ENCODE measurements around the gene RCBTB2.

The RCBTB2 gene

GRCh38 chr13:48562296-48563066 lies 29.6 kb upstream of the RCBTB2 start:
- no peaks in the 10 kb centered on the region for H3K27me3 ChIP-seq (ENCODE audit: control insufficient read depth in 1 of 2, insufficient read depth in 2 of 2, low read length in 2 of 2)
- no peaks in the 10 kb centered on the region for H3K4me1 ChIP-seq (ENCODE audit: control insufficient read depth, insufficient read depth, low read length)
- no peaks in the 10 kb centered on the region for H3K36me3 ChIP-seq (ENCODE audit: control insufficient read depth in 2 of 2, insufficient read depth in 2 of 2, low read length in 2 of 2)
- no peak overlapping the region for H3K27ac ChIP-seq (ENCODE audit: low read length)
- no peak overlapping the region for H3K9ac ChIP-seq (ENCODE audit: low read length in 2 of 2)
- no peaks in the 10 kb centered on the region for H3K9me3 ChIP-seq (ENCODE audit: control insufficient read depth in 2 of 2, low read length in 2 of 2)
- no peak overlapping the region for H3K4me3 ChIP-seq (ENCODE audit: low read length in 2 of 2)

GRCh38 chr13:48561466-48562235 lies 28.8 kb upstream of the RCBTB2 start:
- Histone ChIP-seq H3K27me3 (ENCODE audit: control insufficient read depth in 1 of 2, insufficient read depth in 2 of 2, low read length in 2 of 2) (no peaks in the 10 kb centered on the region), H3K4me1 (ENCODE audit: control insufficient read depth, insufficient read depth, low read length) (no peaks in the 10 kb centered on the region), H3K27ac (ENCODE audit: low read length) (no peak overlapping the region), H3K9me3 (ENCODE audit: control insufficient read depth in 2 of 2, low read length in 2 of 2) (no peaks in the 10 kb centered on the region), H3K9ac (ENCODE audit: low read length in 2 of 2) (no peak overlapping the region), H3K4me3 (ENCODE audit: low read length in 2 of 2) (no peak overlapping the region), H3K36me3 (ENCODE audit: control insufficient read depth in 2 of 2, insufficient read depth in 2 of 2, low read length in 2 of 2) (no peaks in the 10 kb centered on the region)

- no peaks in the 10 kb centered on the region for H3K36me3 ChIP-seq (ENCODE audit: control insufficient read depth in 2 of 2, insufficient read depth in 2 of 2, low read length in 2 of 2)
- no peak overlapping the region for H3K27ac ChIP-seq (ENCODE audit: low read length)
- no peak overlapping the region for H3K9ac ChIP-seq (ENCODE audit: low read length in 2 of 2)
- H3K27me3 ChIP-seq (ENCODE audit: control insufficient read depth in 1 of 2, insufficient read depth in 2 of 2, low read length in 2 of 2): no peaks in the 10 kb centered on the region
- H3K9me3 ChIP-seq (ENCODE audit: control insufficient read depth in 2 of 2, low read length in 2 of 2): peaks cover 0 to 2% of the 10 kb centered on the region in 2 donors
- H3K4me1 ChIP-seq (ENCODE audit: control insufficient read depth, insufficient read depth, low read length): no peaks in the 10 kb centered on the region
- no peak overlapping the region for H3K4me3 ChIP-seq (ENCODE audit: low read length in 2 of 2)
Observed at GRCh38 chr13:48560657-48561337, 27.9 kb upstream of the RCBTB2 start.

- Histone ChIP-seq H3K9me3 (ENCODE audit: control insufficient read depth in 2 of 2, low read length in 2 of 2) (peaks cover 0 to 3% of the 10 kb centered on the region in 2 donors), H3K4me1 (ENCODE audit: control insufficient read depth, insufficient read depth, low read length) (no peaks in the 10 kb centered on the region), H3K36me3 (ENCODE audit: control insufficient read depth in 2 of 2, insufficient read depth in 2 of 2, low read length in 2 of 2) (no peaks in the 10 kb centered on the region), H3K9ac (ENCODE audit: low read length in 2 of 2) (no peak overlapping the region), H3K27ac (ENCODE audit: low read length) (no peak overlapping the region), H3K27me3 (ENCODE audit: control insufficient read depth in 1 of 2, insufficient read depth in 2 of 2, low read length in 2 of 2) (no peaks in the 10 kb centered on the region), H3K4me3 (ENCODE audit: low read length in 2 of 2) (no peak overlapping the region)
Observed at GRCh38 chr13:48559638-48560320, 26.9 kb upstream of the RCBTB2 start.

- Histone ChIP-seq H3K4me3 (ENCODE audit: low read length in 2 of 2) (no peak overlapping the region), H3K27ac (ENCODE audit: low read length) (no peak overlapping the region), H3K4me1 (ENCODE audit: control insufficient read depth, insufficient read depth, low read length) (no peaks in the 10 kb centered on the region), H3K36me3 (ENCODE audit: control insufficient read depth in 2 of 2, insufficient read depth in 2 of 2, low read length in 2 of 2) (no peaks in the 10 kb centered on the region), H3K27me3 (ENCODE audit: control insufficient read depth in 1 of 2, insufficient read depth in 2 of 2, low read length in 2 of 2) (no peaks in the 10 kb centered on the region), H3K9me3 (ENCODE audit: control insufficient read depth in 2 of 2, low read length in 2 of 2) (peaks cover 1 to 5% of the 10 kb centered on the region in 2 donors), H3K9ac (ENCODE audit: low read length in 2 of 2) (no peak overlapping the region)
Observed at GRCh38 chr13:48556817-48557216, 23.9 kb upstream of the RCBTB2 start.

GRCh38 chr13:48555441-48555840 lies 22.6 kb upstream of the RCBTB2 start:
- H3K36me3 ChIP-seq (ENCODE audit: control insufficient read depth in 2 of 2, insufficient read depth in 2 of 2, low read length in 2 of 2): no peaks in the 10 kb centered on the region
- peaks cover 6 to 8% of the 10 kb centered on the region in 2 donors for H3K9me3 ChIP-seq (ENCODE audit: control insufficient read depth in 2 of 2, low read length in 2 of 2)
- no peak overlapping the region for H3K4me3 ChIP-seq (ENCODE audit: low read length in 2 of 2)
- no peaks in the 10 kb centered on the region for H3K4me1 ChIP-seq (ENCODE audit: control insufficient read depth, insufficient read depth, low read length)
- H3K27me3 ChIP-seq (ENCODE audit: control insufficient read depth in 1 of 2, insufficient read depth in 2 of 2, low read length in 2 of 2): no peaks in the 10 kb centered on the region
- no peak overlapping the region for H3K9ac ChIP-seq (ENCODE audit: low read length in 2 of 2)
- no peak overlapping the region for H3K27ac ChIP-seq (ENCODE audit: low read length)

GRCh38 chr13:48551329-48551728 lies 18.4 kb upstream of the RCBTB2 start:
- no peaks in the 10 kb centered on the region for H3K27me3 ChIP-seq (ENCODE audit: control insufficient read depth in 1 of 2, insufficient read depth in 2 of 2, low read length in 2 of 2)
- H3K9ac ChIP-seq (ENCODE audit: low read length in 2 of 2): no peak overlapping the region
- no peaks in the 10 kb centered on the region for H3K4me1 ChIP-seq (ENCODE audit: control insufficient read depth, insufficient read depth, low read length)
- H3K27ac ChIP-seq (ENCODE audit: low read length): no peak overlapping the region
- H3K36me3 ChIP-seq (ENCODE audit: control insufficient read depth in 2 of 2, insufficient read depth in 2 of 2, low read length in 2 of 2): no peaks in the 10 kb centered on the region
- H3K9me3 ChIP-seq (ENCODE audit: control insufficient read depth in 2 of 2, low read length in 2 of 2): peaks cover 6 to 8% of the 10 kb centered on the region in 2 donors
- H3K4me3 ChIP-seq (ENCODE audit: low read length in 2 of 2): no peak overlapping the region

GRCh38 chr13:48549658-48550057 lies 16.8 kb upstream of the RCBTB2 start:
- H3K9ac ChIP-seq (ENCODE audit: low read length in 2 of 2): no peak overlapping the region
- no peak overlapping the region for H3K4me3 ChIP-seq (ENCODE audit: low read length in 2 of 2)
- H3K36me3 ChIP-seq (ENCODE audit: control insufficient read depth in 2 of 2, insufficient read depth in 2 of 2, low read length in 2 of 2): no peaks in the 10 kb centered on the region
- H3K4me1 ChIP-seq (ENCODE audit: control insufficient read depth, insufficient read depth, low read length): no peaks in the 10 kb centered on the region
- no peaks in the 10 kb centered on the region for H3K27me3 ChIP-seq (ENCODE audit: control insufficient read depth in 1 of 2, insufficient read depth in 2 of 2, low read length in 2 of 2)
- H3K9me3 ChIP-seq (ENCODE audit: control insufficient read depth in 2 of 2, low read length in 2 of 2): peaks cover 4 to 6% of the 10 kb centered on the region in 2 donors
- H3K27ac ChIP-seq (ENCODE audit: low read length): no peak overlapping the region

- Histone ChIP-seq H3K36me3 (ENCODE audit: control insufficient read depth in 2 of 2, insufficient read depth in 2 of 2, low read length in 2 of 2) (no peaks in the 10 kb centered on the region), H3K27me3 (ENCODE audit: control insufficient read depth in 1 of 2, insufficient read depth in 2 of 2, low read length in 2 of 2) (no peaks in the 10 kb centered on the region), H3K27ac (ENCODE audit: low read length) (no peak overlapping the region), H3K4me3 (ENCODE audit: low read length in 2 of 2) (no peak overlapping the region), H3K4me1 (ENCODE audit: control insufficient read depth, insufficient read depth, low read length) (peaks cover 5% of the 10 kb centered on the region), H3K9ac (ENCODE audit: low read length in 2 of 2) (no peak overlapping the region), H3K9me3 (ENCODE audit: control insufficient read depth in 2 of 2, low read length in 2 of 2) (peaks cover 4 to 6% of the 10 kb centered on the region in 2 donors)
Observed at GRCh38 chr13:48547663-48548092, 14.8 kb upstream of the RCBTB2 start.

- Histone ChIP-seq H3K9me3 (ENCODE audit: control insufficient read depth in 2 of 2, low read length in 2 of 2) (no peaks in the 10 kb centered on the region), H3K4me3 (ENCODE audit: low read length in 2 of 2) (no peak overlapping the region), H3K4me1 (ENCODE audit: control insufficient read depth, insufficient read depth, low read length) (peaks cover 13% of the 10 kb centered on the region), H3K9ac (ENCODE audit: low read length in 2 of 2) (no peak overlapping the region), H3K36me3 (ENCODE audit: control insufficient read depth in 2 of 2, insufficient read depth in 2 of 2, low read length in 2 of 2) (no peaks in the 10 kb centered on the region), H3K27me3 (ENCODE audit: control insufficient read depth in 1 of 2, insufficient read depth in 2 of 2, low read length in 2 of 2) (no peaks in the 10 kb centered on the region), H3K27ac (ENCODE audit: low read length) (no peak overlapping the region)
Observed at GRCh38 chr13:48545608-48546007, 12.7 kb upstream of the RCBTB2 start.
